ENCODE data around the gene FADS6. TPM values are rescaled to one million over a fixed set of nuclear protein-coding genes. Genes with fewer than 3 reads are reported as not detected.

The FADS6 gene
- total and polyA plus RNA-seq, 2 of the 13 experiments (the other 11 are each of a cell fraction or from before 2014, with no cell fraction given) = 0.11 TPM

DNA sequence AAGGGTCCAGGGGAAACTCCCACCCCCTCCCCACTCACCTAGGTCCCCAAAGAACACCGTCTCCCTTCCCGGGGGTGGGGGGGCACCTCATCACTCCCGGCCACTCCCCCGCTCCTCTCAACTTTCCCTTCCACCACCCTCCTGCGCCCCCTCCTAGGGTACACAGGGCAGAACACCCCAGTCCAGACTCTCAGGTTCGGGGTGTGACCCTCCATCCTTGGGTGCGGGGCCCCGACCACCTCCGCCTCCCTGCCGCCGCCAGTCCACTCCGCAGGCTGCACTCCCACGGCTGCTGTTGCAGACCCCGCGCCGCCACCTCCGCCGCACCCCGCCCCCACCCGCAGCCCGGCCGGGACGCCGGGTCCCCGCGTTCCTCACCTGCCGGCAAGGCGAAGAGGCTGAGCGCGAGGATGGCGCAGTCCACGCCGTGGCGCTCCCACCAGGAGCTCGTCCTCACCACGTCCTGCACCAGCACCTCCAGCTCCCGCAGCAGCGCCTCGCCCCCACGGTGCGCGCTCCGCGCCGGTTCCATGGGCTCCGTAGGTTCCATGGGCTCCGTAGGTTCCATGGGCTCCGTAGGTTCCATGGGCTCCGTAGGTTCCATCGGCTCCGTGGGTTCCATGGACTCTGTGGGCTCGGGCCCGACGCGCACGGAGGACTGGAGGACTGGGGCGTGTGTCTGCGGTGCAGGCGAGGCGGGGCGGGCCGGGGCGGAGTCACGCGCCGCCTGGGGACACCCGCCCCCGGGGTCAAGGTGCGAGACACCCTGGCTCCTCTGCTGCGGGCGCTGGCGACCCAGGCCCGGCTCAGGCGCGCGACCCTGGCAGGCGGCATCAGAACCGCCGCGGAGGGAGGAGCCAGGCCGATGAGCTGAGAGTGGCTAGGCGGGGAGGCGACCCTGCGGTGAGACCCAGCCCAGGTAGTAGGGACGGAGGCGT, at the start of gene FADS6 (continued):
- TF ChIP-seq, protein P1, sequence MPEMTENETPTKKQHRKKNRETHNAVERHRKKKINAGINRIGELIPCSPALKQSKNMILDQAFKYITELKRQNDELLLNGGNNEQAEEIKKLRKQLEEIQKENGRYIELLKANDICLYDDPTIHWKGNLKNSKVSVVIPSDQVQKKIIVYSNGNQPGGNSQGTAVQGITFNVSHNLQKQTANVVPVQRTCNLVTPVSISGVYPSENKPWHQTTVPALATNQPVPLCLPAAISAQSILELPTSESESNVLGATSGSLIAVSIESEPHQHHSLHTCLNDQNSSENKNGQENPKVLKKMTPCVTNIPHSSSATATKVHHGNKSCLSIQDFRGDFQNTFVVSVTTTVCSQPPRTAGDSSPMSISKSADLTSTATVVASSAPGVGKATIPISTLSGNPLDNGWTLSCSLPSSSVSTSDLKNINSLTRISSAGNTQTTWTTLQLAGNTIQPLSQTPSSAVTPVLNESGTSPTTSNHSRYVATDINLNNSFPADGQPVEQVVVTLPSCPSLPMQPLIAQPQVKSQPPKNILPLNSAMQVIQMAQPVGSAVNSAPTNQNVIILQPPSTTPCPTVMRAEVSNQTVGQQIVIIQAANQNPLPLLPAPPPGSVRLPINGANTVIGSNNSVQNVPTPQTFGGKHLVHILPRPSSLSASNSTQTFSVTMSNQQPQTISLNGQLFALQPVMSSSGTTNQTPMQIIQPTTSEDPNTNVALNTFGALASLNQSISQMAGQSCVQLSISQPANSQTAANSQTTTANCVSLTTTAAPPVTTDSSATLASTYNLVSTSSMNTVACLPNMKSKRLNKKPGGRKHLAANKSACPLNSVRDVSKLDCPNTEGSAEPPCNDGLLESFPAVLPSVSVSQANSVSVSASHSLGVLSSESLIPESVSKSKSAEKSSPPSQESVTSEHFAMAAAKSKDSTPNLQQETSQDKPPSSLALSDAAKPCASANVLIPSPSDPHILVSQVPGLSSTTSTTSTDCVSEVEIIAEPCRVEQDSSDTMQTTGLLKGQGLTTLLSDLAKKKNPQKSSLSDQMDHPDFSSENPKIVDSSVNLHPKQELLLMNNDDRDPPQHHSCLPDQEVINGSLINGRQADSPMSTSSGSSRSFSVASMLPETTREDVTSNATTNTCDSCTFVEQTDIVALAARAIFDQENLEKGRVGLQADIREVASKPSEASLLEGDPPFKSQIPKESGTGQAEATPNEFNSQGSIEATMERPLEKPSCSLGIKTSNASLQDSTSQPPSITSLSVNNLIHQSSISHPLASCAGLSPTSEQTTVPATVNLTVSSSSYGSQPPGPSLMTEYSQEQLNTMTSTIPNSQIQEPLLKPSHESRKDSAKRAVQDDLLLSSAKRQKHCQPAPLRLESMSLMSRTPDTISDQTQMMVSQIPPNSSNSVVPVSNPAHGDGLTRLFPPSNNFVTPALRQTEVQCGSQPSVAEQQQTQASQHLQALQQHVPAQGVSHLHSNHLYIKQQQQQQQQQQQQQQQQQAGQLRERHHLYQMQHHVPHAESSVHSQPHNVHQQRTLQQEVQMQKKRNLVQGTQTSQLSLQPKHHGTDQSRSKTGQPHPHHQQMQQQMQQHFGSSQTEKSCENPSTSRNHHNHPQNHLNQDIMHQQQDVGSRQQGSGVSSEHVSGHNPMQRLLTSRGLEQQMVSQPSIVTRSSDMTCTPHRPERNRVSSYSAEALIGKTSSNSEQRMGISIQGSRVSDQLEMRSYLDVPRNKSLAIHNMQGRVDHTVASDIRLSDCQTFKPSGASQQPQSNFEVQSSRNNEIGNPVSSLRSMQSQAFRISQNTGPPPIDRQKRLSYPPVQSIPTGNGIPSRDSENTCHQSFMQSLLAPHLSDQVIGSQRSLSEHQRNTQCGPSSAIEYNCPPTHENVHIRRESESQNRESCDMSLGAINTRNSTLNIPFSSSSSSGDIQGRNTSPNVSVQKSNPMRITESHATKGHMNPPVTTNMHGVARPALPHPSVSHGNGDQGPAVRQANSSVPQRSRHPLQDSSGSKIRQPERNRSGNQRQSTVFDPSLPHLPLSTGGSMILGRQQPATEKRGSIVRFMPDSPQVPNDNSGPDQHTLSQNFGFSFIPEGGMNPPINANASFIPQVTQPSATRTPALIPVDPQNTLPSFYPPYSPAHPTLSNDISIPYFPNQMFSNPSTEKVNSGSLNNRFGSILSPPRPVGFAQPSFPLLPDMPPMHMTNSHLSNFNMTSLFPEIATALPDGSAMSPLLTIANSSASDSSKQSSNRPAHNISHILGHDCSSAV (CRISPR knock-in tag; IDR thresholded peaks at IDR 0.05; ENCODE audit: borderline replicate concordance) = no peak
- no peak for TF ChIP-seq EEA1 (CRISPR knock-in tag; IDR thresholded peaks at IDR 0.05; ENCODE audit: borderline replicate concordance)
- TF ChIP-seq ZNF451 (CRISPR knock-in tag; IDR thresholded peaks at IDR 0.05) = peak; percentile 62; the same call in 1 of the 2 replicates
- TF ChIP-seq ZBTB7A (CRISPR knock-in tag; IDR thresholded peaks at IDR 0.05) = peak; percentile 63; the same call in 1 of the 2 replicates
- no peak for TF ChIP-seq ZNF577 (CRISPR knock-in tag; IDR thresholded peaks at IDR 0.05; ENCODE audit: borderline replicate concordance, low read depth)
- TF ChIP-seq ZKSCAN5 (CRISPR knock-in tag; IDR thresholded peaks at IDR 0.05) = no peak
- no peak for TF ChIP-seq ZNF383 (CRISPR knock-in tag; IDR thresholded peaks at IDR 0.05; ENCODE audit: borderline replicate concordance)
- TF ChIP-seq HOXA7 (CRISPR knock-in tag; IDR thresholded peaks at IDR 0.05) = no peak
- no peak for TF ChIP-seq RBM39 (IDR thresholded peaks at IDR 0.05; ENCODE audit: low read depth, low read length, poor library complexity, severe bottlenecking)
- TF ChIP-seq HNRNPLL (IDR thresholded peaks at IDR 0.05; ENCODE audit: low read depth, low read length, poor library complexity, severe bottlenecking) = peak; percentile 17
- no peak for TF ChIP-seq KAT7 (CRISPR knock-in tag; IDR thresholded peaks at IDR 0.05; ENCODE audit: borderline replicate concordance)
- TF ChIP-seq ZFYVE20 (CRISPR knock-in tag; IDR thresholded peaks at IDR 0.05; ENCODE audit: borderline replicate concordance, low read depth) = no peak
- TF ChIP-seq, protein P2, sequence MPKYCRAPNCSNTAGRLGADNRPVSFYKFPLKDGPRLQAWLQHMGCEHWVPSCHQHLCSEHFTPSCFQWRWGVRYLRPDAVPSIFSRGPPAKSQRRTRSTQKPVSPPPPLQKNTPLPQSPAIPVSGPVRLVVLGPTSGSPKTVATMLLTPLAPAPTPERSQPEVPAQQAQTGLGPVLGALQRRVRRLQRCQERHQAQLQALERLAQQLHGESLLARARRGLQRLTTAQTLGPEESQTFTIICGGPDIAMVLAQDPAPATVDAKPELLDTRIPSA (CRISPR knock-in tag; IDR thresholded peaks at IDR 0.05; ENCODE audit: borderline replicate concordance) = no peak
- TF ChIP-seq HOXA3 (CRISPR knock-in tag; IDR thresholded peaks at IDR 0.05) = peak; percentile 45; the same call in 1 of the 2 replicates
- TF ChIP-seq SSRP1 (CRISPR knock-in tag; IDR thresholded peaks at IDR 0.05) = no peak
- TF ChIP-seq, protein P3, sequence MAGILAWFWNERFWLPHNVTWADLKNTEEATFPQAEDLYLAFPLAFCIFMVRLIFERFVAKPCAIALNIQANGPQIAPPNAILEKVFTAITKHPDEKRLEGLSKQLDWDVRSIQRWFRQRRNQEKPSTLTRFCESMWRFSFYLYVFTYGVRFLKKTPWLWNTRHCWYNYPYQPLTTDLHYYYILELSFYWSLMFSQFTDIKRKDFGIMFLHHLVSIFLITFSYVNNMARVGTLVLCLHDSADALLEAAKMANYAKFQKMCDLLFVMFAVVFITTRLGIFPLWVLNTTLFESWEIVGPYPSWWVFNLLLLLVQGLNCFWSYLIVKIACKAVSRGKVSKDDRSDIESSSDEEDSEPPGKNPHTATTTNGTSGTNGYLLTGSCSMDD (CRISPR knock-in tag; IDR thresholded peaks at IDR 0.05) = no peak
- no peak for TF ChIP-seq ARHGAP35 (CRISPR knock-in tag; IDR thresholded peaks at IDR 0.05; ENCODE audit: borderline replicate concordance)
- no peak for TF ChIP-seq WIZ (CRISPR knock-in tag; IDR thresholded peaks at IDR 0.05)
- TF ChIP-seq ZNF879 (CRISPR knock-in tag; IDR thresholded peaks at IDR 0.05) = no peak
